C4-2B (cell line): ENCODE data around the gene DHCR7.

ENCODE experiments used
- CTCF ChIP-seq: fragments of 450-650 bp; conservative IDR thresholded peaks from 2 replicates; pipeline ENCODE4 v1.5.1; 2017; ENCODE audit warnings: mild to moderate bottlenecking
- ZFX ChIP-seq: fragments of 450-650 bp; IDR thresholded peaks from 2 replicates; pipeline ENCODE4 v1.6.1; 2017

GRCh38 chr11:71399341-71399740 lies 48.9 kb downstream of the DHCR7 start:
- no peak for TF ChIP-seq CTCF
- no peak for TF ChIP-seq ZFX
